HTR-8/SVneo (cell line): Measurements from ENCODE around the gene LILRA2.

Source experiments
- DNase-seq: peaks from one replicate; pipeline ENCODE4 v3.0.0; 2011; ENCODE audit warnings: low spot score, mixed read lengths; ENCODE audit not compliant: insufficient read length
- FAIRE-seq: peaks from 2 replicates; lab custom pipeline; 2011; peaks lifted over from hg19 to GRCh38; lab: Jason Lieb, UNC

LILRA2 gene

GRCh38 chr19:54573330-54573872 is at the start of gene LILRA2:
Gene LILRA2, plus strand, starts transcription at chr19:54573790. Its CDS starts 89 bp downstream, at chr19:54573879.
- FAIRE-seq (no peak), DNase-seq (no peak)

DNA sequence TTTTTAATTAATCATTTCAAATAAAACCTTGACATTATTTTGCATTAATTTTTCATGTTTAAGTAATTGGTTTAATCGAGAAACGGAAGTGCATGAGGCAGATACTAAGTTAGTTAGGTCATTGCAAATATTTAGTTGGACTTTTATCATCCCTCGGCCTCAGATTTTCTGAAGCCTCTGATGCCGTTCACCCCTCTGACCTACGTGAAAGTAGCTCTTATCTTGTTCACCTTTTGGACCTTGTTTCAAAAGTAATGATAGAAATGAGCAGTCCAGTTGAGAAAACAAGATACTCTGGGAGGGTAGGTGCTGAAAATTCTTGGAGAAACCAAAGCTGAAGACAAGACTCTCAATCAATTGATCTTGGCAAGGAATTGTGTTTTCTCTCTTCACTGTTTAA is 48.0 kb upstream of the LILRA2 start:
- FAIRE-seq (no peak), DNase-seq (no peak)

- DNase-seq (no peak), FAIRE-seq (no peak)
Observed at GRCh38 chr19:54526972-54527371, 46.6 kb upstream of the LILRA2 start.

DNA sequence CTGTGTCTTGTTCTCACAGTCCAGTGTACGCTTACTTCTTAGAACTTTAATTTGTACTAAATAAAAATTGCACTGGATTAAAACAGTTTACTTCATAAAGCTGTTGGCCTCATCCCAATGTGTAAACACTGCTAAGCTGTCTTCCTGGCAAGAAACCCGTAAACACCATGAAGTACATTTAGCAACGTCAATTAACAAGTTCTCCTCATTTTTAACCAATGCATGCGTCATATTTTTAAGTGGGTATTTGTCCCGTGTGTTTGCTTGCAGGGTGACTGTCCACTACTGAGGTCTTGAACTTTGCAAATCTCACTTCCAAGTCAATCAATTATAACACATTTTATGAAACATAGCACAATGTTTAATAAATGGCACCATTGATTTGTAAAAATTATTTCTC is 42.7 kb upstream of the LILRA2 start:
- DNase-seq, result no peak
- no peak for FAIRE-seq

GRCh38 chr19:54532528-54532927 is 41.1 kb upstream of the LILRA2 start:
- FAIRE-seq (no peak), DNase-seq (no peak)

DNA sequence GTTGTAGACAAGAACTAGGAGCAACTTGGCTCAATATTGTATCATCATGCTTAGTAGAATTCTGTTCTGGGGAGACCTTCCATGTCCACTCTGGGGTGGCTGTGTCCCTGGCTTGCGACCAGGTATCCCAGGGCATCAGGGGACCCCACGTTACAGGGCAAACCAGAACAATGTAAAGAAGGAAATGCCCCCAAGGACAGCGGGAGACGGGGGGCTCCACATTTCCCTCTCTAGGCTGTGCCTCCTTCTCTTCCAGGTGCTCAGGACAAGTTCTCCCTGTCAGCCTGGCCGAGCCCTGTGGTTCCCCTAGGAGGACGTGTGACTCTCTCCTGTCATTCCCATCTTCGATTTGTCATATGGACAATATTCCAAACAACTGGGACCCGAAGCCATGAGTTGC is 40.1 kb upstream of the LILRA2 start:
- DNase-seq (no peak), FAIRE-seq (no peak)

- DNase-seq, result no peak
- no peak for FAIRE-seq
Observed at GRCh38 chr19:54534156-54534555, 39.4 kb upstream of the LILRA2 start.

DNA sequence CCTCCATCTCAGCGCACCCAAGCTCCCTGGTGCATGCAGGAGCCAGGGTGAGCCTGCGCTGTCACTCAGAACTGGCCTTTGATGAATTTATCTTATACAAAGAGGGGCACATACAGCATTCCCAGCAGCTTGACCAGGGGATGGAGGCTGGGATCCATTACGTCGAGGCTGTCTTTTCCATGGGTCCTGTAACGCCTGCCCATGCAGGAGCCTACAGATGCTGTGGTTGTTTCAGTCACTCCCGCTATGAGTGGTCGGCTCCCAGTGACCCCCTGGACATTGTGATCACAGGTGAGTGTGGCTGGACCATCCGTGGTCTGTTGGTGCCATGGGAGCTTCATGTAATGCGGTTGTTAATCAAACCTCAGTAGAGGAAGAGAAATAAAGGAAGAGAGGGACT is 38.0 kb upstream of the LILRA2 start:
- FAIRE-seq, result no peak

GRCh38 chr19:54536956-54537355 is 36.6 kb upstream of the LILRA2 start:
- no peak for DNase-seq
- no peak for FAIRE-seq

More for the DNA sequence above, 38.0 kb upstream of the LILRA2 start:
- DNase-seq, result no peak

GRCh38 chr19:54541712-54542111 is 31.9 kb upstream of the LILRA2 start:
- FAIRE-seq (no peak), DNase-seq (no peak)

DNA sequence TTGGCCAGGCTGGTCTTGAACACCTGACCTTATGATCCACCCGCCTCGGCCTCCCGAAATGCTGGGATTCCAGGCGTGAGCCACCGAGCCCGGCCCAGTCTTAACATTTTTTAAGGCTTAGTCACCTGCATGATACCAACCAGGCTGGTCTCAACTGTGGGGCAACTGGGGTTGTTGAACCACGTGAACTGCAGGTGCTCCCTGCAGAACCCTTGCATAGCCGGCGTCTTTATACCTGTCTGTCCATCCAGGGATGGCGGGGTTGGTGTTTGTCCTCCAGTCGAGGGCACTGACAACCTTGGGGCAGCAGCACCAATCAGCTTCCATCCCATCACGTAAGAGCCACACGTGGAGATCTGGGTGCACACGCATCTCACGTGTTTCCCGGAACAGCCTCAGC is 24.8 kb upstream of the LILRA2 start:
- DNase-seq (no peak), FAIRE-seq (no peak)

GRCh38 chr19:54549224-54549623 is 24.4 kb upstream of the LILRA2 start:
- no peak for FAIRE-seq
- DNase-seq, result no peak

DNA sequence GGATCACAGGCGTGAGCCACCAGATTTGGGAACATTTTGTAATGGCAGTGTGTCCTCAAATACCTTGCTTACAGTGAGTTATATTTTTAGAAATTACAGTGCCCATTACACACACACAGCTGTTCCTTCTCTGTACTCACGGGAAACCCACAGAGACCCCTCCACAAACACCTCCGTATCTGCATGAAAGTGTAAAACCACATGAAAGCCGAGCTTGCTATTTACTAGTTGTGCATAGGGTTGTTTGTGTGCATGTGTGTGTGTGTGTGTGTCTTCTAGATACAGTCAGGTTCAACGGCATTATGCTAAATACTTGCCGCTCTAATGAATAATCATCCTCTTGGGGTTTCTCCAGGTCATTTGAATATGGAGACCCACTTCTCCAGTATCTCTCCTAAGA is 22.3 kb upstream of the LILRA2 start:
- FAIRE-seq, result no peak
- no peak for DNase-seq

DNA sequence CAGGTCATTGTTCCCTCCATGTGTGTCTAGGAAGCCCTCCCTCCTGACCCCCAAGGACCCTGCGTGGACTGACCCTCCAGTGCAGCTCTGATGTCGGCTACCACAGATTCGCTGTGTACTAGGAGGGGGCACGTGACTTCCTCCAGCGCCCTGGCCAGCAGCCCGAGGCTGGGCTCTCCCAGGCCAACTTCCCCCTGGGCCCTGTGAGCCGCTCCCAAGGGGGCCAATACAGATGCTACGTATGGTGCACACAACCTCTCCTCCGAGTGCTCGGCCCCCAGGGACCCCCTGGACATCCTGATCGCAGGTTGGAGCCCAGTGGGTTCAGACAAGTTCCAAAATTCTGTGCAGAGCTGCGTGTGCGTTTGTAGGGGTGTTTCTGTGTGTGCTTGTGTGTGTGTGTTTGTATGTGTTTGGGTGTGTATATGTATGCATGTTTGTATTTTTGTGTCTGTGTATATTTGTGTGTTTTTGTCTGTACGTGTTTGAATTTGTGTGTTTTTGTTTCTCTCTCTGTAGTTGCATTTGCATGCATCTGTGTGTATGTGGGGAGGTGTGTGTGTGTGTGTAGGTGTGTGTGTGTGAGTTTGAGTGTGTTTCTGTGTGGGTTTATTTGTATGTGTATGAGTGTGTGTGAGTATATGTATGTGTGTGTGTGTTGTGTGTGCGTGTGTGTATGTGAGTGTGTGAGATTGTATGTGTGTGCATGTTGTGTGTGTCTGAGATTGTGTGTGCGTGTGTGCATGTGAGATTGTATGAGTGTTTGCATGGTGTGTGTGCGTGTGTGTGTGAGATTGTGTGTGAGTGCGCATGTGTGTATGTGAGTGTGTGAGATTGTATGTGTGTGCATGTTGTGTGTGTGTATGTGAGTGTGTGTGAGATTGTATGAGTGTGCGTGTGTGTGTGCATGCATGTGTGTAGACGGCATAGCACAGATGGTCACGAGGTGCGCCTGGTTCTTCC is 21.4 kb upstream of the LILRA2 start:
- FAIRE-seq (no peak), DNase-seq (no peak)

GRCh38 chr19:54552913-54553310 is 20.7 kb upstream of the LILRA2 start:
- FAIRE-seq (no peak), DNase-seq (no peak)

GRCh38 chr19:54554006-54554405 is 19.6 kb upstream of the LILRA2 start:
- no peak for FAIRE-seq
- DNase-seq, result no peak

DNA sequence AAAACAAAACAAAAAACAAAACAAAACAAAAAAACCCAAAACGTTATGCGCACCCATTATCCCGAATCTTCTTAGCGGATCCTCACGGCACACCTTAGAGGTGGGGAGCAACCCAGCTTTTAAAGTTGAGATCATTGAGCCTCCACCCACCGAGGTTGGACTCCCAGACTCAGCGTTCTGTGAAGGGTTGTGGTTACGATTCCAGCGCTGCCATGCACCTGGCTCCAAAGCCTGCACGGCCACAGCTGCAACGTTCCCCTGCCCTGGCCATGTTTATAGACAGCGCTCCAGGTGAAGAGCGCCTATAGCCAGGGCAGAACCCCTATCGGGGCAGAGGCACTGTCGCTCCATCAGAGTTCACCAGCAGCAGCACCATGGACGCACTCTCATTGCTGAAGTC is 18.7 kb upstream of the LILRA2 start:
- FAIRE-seq, result no peak
- no peak for DNase-seq

GRCh38 chr19:54556194-54556593 is 17.4 kb upstream of the LILRA2 start:
- FAIRE-seq, result no peak
- DNase-seq, result no peak

DNA sequence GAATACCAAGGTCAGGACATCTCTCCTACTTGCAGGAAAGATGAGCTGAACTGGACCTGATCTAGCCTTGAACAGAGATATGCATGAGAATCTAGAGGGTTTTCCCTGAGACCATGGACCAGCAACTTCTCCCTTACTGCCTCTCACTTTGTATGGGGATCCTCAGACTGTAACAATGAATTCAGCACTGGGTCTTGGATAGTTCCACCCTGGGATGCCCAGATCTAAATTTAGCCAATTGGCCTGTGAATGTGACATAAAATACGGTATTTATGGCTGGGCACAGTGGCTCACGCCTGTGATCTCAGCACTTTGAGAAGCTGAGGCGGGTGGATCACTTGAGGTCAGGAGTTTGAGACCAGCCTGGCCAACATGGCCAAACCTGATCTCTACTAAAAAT is 15.3 kb upstream of the LILRA2 start:
- FAIRE-seq, result no peak
- no peak for DNase-seq

DNA sequence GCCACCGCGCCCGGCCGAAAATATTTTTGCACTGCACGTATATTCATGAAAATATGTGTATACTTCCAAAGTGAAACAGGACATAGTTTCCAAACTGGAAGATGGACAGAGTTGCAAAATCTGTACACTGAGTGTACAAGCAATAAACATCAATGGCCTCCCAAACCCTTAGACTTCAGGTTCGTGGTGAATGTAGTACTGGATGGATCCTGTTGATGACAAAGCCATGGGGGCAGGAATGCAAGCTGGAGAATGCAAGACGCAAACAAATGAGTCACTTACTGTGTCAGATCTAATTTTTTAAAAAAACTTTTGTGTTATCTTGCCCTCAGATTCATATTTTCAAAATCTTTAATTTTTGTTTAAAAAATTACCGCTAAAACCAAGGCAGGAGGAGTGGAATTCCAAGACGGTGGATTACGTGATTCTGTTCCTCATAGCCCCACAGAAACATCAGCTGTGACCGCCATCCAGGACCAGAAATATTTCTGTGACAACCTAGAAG is 12.7 kb upstream of the LILRA2 start:
- DNase-seq, result no peak
- no peak for FAIRE-seq

DNA sequence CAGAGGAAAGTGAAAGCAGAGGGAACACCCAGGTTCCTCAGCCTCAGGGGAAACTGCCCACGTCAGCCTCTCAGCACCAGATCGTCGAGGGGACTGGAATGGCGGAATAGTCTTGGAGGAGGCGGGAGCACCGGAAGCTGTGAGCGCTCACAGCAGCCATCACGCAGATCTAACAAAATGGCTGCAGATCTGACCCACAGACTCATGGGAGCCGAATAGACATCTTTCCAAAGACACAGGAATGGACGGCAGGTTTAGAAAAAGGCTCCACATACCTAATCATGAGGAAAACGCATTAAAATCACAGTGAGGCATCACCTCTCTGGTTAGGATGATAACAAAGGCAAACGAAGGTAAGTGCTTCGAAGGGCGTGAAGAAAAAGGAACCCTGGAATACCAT is 11.8 kb upstream of the LILRA2 start:
- no peak for FAIRE-seq
- no peak for DNase-seq
